Left forelimb (tissue), 1 donor: Measurements from ENCODE around the gene UBR1.

ENCODE experiments used
- DNase-seq: peaks from one replicate; pipeline ENCODE4 v3.0.0-alpha.2; 2018; ENCODE audit warnings: low spot score

UBR1 gene

DNA sequence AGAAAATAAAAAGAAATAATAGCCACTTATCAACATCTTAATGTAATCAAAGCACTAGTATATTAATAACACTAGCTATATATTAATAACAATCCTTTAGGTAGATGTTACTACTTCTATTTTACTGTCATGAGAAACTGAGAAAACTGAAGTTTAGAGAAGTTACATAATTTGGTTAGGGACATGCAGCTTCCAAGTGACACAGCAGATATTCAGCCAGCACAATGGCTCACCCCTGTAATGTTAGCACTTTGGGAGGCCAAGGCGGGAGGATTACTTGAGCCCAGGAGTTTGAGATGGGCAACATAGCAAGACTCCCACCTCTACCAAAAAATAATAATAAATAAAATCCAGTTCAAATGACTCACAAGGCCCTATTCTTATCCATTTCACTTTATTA, 1.9 kb upstream of the UBR1 start:
- DNase-seq, result no peak

DNA sequence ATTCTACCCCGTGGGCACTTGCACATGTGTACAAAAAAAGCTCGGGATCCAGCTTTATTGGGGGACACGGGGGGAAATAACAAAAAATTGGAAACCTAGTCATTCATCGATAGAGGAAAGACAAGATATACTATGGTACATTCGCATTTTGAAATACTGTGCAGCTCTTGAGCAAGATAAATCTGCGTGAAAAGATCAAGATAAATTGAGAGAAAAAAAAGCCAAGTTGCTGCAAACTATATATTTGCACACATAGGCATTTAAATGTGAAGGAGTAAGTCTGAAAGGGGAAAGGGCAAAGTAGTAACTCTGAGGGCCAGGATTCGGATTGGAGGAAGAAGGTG, 620 bp upstream of the UBR1 start:
- DNase-seq, result no peak

DNA sequence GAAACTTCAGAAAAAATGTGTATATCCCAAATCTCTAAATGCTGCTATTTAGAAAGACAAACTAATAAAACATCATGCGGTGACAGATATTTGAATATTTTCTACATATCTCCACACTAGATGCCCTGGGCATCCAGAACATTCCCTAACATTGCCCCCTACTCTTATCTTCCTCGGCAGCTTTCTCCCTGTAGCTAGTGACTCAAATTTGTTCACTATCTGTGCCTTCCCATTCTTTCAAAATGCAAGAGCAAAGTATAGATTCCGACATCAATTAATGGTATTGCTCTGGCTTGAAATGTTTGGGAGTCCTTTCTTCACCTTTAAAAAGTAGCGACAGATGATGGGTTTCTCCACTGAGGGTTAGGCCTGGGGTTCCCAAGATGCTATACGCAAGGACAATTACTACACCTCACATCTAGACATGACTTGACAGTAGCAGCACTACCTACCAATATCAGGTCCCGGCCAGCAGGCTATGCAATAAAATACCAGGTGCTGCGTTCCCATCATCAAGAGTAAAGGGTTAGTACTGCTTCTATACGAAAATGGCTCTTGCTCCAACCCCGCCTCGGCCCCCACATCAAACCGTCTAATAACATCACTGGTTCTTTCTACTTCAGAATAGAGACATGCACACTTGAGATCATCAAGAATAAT, 631 bp downstream of the UBR1 start:
- DNase-seq, result no peak

DNA sequence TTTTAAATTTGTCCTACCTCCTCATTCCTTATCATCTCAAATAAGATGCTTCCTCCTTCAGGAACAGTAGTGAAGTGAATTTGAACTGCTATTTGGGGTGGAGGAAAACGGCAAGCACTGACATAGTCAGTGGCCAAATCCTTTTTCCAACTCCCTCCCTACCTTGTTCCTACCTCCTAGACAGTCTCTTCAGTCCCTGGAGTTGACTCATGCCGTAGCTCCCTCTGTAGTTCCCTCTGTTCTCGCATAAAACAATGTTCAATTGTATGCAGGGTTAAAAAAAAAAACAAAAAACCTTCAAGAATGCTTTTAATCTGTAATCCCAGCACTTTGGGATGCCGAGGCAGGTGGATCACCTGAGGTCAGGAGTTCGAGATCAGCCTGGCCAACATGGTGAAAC, 1.4 kb downstream of the UBR1 start:
- no peak for DNase-seq

GRCh38 chr15:43103907-43104306, 1.9 kb downstream of the UBR1 start:
- DNase-seq, result no peak

DNA sequence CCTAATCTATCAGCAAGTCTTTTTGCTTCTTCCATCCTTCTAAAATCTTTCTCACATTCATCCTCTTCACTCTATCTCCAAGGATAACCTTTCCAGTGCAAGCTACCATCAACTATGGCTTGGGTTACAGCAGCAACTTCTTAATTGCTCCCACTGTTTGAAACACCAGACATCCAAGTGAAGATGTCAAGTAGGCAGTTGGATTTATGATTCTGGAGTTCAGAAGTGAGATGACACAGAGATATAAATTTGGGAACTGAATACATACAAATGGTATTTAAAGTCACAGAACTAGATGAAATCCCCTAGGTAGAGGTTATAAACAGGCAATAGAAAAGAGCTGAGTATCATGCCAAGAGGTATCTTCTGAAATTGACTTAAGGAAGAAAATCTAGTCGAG, 3.7 kb downstream of the UBR1 start:
- no peak for DNase-seq

- no peak for DNase-seq
These were observed 4.9 kb downstream of the UBR1 start for GRCh38 chr15:43100971-43101370.

DNA sequence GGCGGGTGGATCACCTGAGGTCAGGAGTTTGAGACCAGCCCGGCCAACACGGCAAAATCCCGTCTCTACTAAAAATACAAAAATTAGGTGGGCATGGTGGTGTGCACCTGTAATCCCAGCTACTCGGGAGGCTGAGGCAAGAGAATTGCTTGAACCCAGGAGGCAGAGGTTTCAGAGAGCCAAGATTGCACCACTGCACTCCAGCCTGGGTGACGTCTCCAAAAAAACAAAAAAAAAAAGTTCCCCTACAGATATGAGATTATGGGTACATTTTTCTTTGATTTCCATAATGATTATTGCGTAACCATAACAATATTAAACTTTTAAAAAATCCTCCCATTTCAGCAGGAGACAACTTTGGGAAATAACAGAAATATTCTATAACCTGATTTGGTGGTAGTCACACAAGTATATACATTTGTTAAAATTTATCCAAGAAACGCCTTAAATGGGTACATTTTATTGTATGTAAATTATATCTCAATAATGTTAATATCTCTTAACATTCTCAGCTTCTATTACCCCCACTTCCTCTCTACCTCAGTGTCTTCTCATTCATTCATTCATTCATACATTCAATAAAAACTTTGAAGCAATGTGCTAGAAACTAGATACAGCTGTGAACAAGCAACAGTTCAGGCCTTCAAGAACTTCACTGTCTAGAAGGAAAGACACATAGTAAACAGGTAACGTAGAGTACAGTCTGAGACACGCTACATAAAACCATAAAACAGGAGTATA, 6.6 kb downstream of the UBR1 start:
- DNase-seq, result no peak

GRCh38 chr15:43096411-43096810, 9.4 kb downstream of the UBR1 start:
- no peak for DNase-seq

- DNase-seq, result no peak
These were observed 10.0 kb downstream of the UBR1 start for GRCh38 chr15:43095708-43096347.

DNA sequence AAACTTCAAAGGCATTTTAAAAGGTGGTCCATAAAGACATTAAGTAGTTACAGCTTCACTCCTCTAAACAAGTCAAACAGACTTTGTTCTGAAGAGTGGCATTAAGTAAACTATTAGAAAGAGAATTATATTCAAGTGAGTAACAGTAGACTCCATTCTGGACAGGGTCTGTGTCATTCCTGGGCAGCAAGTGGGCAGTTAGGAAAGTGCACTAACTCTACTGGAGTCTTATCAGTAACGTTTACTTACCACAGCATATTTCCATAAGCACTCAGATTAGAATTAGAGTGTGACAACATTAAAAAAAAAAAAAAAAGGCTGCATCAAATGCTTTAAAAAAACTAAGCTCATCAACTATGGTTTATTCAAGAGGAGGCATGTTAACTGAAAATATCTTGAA, 10.6 kb downstream of the UBR1 start:
- DNase-seq, result no peak

DNA sequence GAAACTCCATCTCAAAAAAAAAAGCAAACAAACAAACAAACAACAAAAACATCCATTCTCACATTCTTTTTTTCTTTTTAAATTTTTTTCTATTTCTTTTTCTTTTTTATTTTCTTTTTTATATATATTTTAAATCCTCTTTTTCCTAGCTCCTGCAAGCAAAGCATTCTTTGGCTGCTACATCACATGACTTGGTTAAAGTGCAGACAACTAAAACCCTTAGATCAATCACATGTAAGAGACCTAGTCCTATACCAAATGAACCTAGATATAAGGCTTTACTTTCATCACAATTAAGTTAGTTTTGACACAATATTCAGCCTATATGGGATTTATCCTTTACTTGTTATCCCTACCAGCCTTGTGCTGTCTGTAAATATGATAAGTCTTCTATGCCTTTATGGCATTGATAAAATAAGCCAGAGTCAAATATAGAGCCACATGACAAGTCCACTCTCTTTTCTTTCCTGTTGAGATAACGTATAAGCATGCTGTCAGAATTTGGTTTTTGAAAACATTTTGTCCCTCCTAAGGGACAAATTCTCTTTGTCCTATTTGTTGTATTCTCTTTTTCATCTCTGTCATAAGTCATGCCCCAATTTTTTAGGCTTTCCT, 11.3 kb downstream of the UBR1 start:
- no peak for DNase-seq

- DNase-seq, result no peak
These were observed 12.8 kb downstream of the UBR1 start for GRCh38 chr15:43093026-43093425.

GRCh38 chr15:43091859-43092258, 14.0 kb downstream of the UBR1 start:
- DNase-seq, result no peak

DNA sequence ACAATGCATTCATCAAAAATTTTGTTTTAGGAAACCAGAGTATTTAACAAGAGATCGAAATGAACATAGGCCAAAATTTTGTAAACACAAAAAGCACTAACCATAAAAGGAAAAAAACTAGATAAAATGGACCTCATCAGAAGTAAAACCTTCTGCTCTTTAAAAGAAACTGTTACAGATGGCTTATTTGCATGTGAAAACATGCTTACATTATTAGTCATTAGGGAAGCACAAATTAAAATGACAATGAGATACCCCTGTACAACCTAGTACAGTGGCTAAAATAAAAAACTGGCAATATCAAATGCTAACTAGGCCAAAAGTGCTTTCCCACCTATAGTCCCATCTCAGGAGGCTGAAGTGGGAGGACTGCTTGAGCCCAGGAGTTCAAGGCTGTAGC, 19.3 kb downstream of the UBR1 start:
- DNase-seq, result no peak

- no peak for DNase-seq
These were observed 19.9 kb downstream of the UBR1 start for GRCh38 chr15:43085921-43086320.

DNA sequence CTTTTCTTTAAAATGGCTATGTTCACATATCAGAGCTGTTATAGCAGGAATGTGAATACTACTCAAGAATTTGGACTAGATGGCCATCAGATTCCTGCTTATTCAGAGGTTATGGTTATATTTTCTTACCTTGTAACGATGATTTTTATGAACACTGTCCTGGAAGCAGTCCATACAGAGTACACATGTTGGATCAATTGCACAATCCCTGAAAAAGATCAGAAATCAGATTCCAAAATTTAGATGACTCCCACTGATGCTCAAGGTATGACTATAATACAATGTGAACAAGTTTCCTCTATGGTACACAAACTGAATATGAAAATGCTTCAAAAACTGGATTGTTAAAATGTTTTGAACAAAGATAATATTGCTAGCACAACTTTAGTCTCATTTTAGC, 23.3 kb downstream of the UBR1 start:
- no peak for DNase-seq

GRCh38 chr15:43081283-43081682, 24.6 kb downstream of the UBR1 start:
- no peak for DNase-seq

GRCh38 chr15:43071451-43071850, 34.4 kb downstream of the UBR1 start:
- DNase-seq, result no peak

DNA sequence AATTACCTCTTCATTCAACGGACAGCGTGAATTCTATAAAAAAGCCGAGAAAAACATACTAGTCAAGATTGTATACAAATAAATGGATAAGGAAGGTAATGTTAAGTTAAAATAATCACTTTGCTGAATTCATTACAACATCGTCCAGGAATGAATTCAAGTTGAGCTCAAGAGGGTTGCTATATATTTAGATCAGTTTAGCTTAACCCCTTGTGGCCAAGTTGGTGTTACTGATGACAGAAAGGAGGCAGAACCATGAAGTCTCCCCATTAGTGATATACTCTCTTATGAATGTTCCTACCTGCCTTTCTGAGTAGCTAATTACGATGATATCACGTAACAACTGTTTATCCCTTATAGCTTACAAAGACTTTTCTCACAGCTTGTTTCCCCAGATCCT, 34.9 kb downstream of the UBR1 start:
- no peak for DNase-seq

DNA sequence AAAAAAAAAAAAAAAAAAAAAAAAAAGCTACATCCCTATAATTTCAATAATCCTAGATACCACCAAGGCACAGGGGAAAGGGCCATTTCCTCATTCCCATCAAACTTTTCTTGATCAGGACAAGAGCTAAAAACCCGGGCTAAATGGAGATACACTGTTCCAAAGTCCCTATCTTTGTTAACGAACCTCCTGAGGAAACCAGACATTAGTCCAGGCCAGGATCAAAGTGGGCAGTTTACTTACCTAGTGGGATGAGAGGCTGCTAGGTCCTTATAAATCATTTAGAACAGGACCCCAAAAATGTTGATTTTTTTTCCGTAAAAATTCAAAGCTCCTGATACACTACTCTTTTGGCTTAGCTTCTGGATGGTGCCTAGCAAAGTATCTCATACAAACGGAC, 35.6 kb downstream of the UBR1 start:
- DNase-seq, result no peak

- no peak for DNase-seq
These were observed 37.9 kb downstream of the UBR1 start for GRCh38 chr15:43067717-43068461.
